Smooth muscle cell (in vitro differentiated cells): ENCODE measurements around the gene TBCK. TPM values are rescaled to one million over a fixed set of nuclear protein-coding genes. Genes with fewer than 3 reads are reported as not detected.
A peak's percentile ranks its signal among the peaks of the same experiment; 100 is the strongest.

Experiments used
- DNase-seq: peaks from one replicate; lab custom pipeline; 2025; ENCODE audit not compliant: unreplicated experiment; lab: John Stamatoyannopoulos, UW
- H2AFZ ChIP-seq: fragments of 200-600 bp; sonication (generic); 2 replicates; pipeline ENCODE4 v1.6.0; 2016; ENCODE audit warnings: antibody characterized with exemption, low read depth, mild to moderate bottlenecking
- H3F3A ChIP-seq: fragments of 200-600 bp; sonication (generic); 2 replicates; pipeline ENCODE4 v1.6.0; 2017; ENCODE audit warnings: antibody characterized with exemption, low read depth
- H3K27ac ChIP-seq: fragments of 200-600 bp; sonication (generic); 2 replicates; pipeline ENCODE4 v1.5.1; 2016; ENCODE audit warnings: low read depth, mild to moderate bottlenecking
- H3K27me3 ChIP-seq: fragments of 200-600 bp; sonication (generic); 2 replicates; pipeline ENCODE4 v1.6.1; 2016; ENCODE audit warnings: low read depth, mild to moderate bottlenecking
- H3K36me3 ChIP-seq: fragments of 200-600 bp; sonication (generic); 2 replicates; pipeline ENCODE4 v1.5.1; 2016; ENCODE audit warnings: low read depth
- H3K4me1 ChIP-seq: fragments of 200-600 bp; sonication (generic); 2 replicates; pipeline ENCODE4 v1.5.1; 2016; ENCODE audit warnings: low read depth
- H3K4me2 ChIP-seq: fragments of 200-600 bp; sonication (generic); 2 replicates; pipeline ENCODE4 v1.6.0; 2016; ENCODE audit warnings: mild to moderate bottlenecking
- H3K4me3 ChIP-seq: fragments of 200-600 bp; sonication (generic); 2 replicates; pipeline ENCODE4 v1.5.1; 2016; ENCODE audit warnings: mild to moderate bottlenecking
- H3K79me2 ChIP-seq: fragments of 200-600 bp; sonication (generic); 2 replicates; pipeline ENCODE4 v1.6.0; 2016; ENCODE audit warnings: low read depth, mild to moderate bottlenecking
- H3K9ac ChIP-seq: fragments of 200-600 bp; sonication (generic); 2 replicates; pipeline ENCODE4 v1.6.0; 2016; ENCODE audit warnings: low read depth
- H3K9me3 ChIP-seq: fragments of 200-600 bp; sonication (generic); replicated peaks from 2 replicates; pipeline ENCODE4 v1.5.1; 2016; ENCODE audit warnings: low read depth
- H4K20me1 ChIP-seq: fragments of 200-600 bp; sonication (generic); 2 replicates; pipeline ENCODE4 v1.6.0; 2016; ENCODE audit warnings: low read depth
- CTCF ChIP-seq: fragments of 200-600 bp; sonication (generic); IDR thresholded peaks from 2 replicates; pipeline ENCODE4 v1.5.1; 2017; ENCODE audit warnings: borderline replicate concordance, mild to moderate bottlenecking, antibody characterized with exemption; ENCODE audit not compliant: insufficient read depth, poor library complexity, severe bottlenecking
- WGBS: methylation state at CpG from one replicate; pipeline ENCODE4 v1.1.7; 2016; ENCODE audit warnings: low lambda C conversion rate; 5-methylcytosine and 5-hydroxymethylcytosine counted together
- polyA plus RNA-seq: library from polyadenylated mRNA; unstranded; fragments of >200 nt; fragmentation: Nextera tagmentation; extraction: Ambion mirVana; gene quantifications from 2 replicates; pipeline ENCODE4 v1.2.1, GENCODE V29; 2016
- total RNA-seq: library from RNA; depleted of rRNA; stranded (reverse); fragments of >200 nt; gene quantifications from 2 replicates; pipeline ENCODE4 v1.2.3, GENCODE V29; 2014

TBCK gene
- total and polyA plus RNA-seq, 2 experiments from 2014 or later = 10.0 to 28.1 TPM

GRCh38 chr4:106266201-106266600, 49.8 kb downstream of the TBCK start:
- no peaks in the 10 kb centered on the region for H4K20me1 ChIP-seq
- no peak overlapping the region for H2AFZ ChIP-seq
- H3K4me3 ChIP-seq = no peak overlapping the region
- H3K27me3 ChIP-seq = no peaks in the 10 kb centered on the region
- H3K4me1 ChIP-seq = peaks cover 7% of the 10 kb centered on the region
- H3K4me2 ChIP-seq = no peak overlapping the region
- H3K9me3 ChIP-seq = no peaks in the 10 kb centered on the region
- H3F3A ChIP-seq = no peaks in the 10 kb centered on the region
- no peak overlapping the region for H3K27ac ChIP-seq
- H3K79me2 ChIP-seq = no peaks in the 10 kb centered on the region
- H3K9ac ChIP-seq = no peak overlapping the region
- no peaks in the 10 kb centered on the region for H3K36me3 ChIP-seq
- no peak for DNase-seq
- peak; percentile 57 for TF ChIP-seq CTCF

GRCh38 chr4:106264331-106264728, 51.7 kb downstream of the TBCK start:
- no peak for DNase-seq
- peaks cover 7% of the 10 kb centered on the region for H3K4me1 ChIP-seq
- peak overlapping the region; percentile 46 for H3K4me2 ChIP-seq
- no peaks in the 10 kb centered on the region for H4K20me1 ChIP-seq
- no peaks in the 10 kb centered on the region for H3K79me2 ChIP-seq
- TF ChIP-seq CTCF = no peak
- no peaks in the 10 kb centered on the region for H3K36me3 ChIP-seq
- H3K27me3 ChIP-seq = no peaks in the 10 kb centered on the region
- no peaks in the 10 kb centered on the region for H3K9me3 ChIP-seq
- WGBS = 30% methylated on average over 4 of the region's 4 CpGs
- no peak overlapping the region for H3K9ac ChIP-seq
- H3F3A ChIP-seq = no peaks in the 10 kb centered on the region
- H3K27ac ChIP-seq = no peak overlapping the region
- no peak overlapping the region for H3K4me3 ChIP-seq
- no peak overlapping the region for H2AFZ ChIP-seq

- Histone ChIP-seq H3K4me2 (peak overlapping the region; percentile 46), H3K79me2 (no peaks in the 10 kb centered on the region), H2AFZ (no peak overlapping the region), H3K4me3 (no peak overlapping the region), H4K20me1 (no peaks in the 10 kb centered on the region), H3K9ac (no peak overlapping the region), H3F3A (no peaks in the 10 kb centered on the region), H3K27ac (no peak overlapping the region), H3K36me3 (no peaks in the 10 kb centered on the region), H3K4me1 (peaks cover 7% of the 10 kb centered on the region), H3K27me3 (no peaks in the 10 kb centered on the region), H3K9me3 (no peaks in the 10 kb centered on the region)
- TF ChIP-seq CTCF = no peak
- DNase-seq = no peak
- 94% methylated on average over 2 of the region's 2 CpGs for WGBS
Observed at GRCh38 chr4:106263594-106264330, 52.2 kb downstream of the TBCK start.

- no peaks in the 10 kb centered on the region for H3F3A ChIP-seq
- H4K20me1 ChIP-seq = no peaks in the 10 kb centered on the region
- H3K79me2 ChIP-seq = no peaks in the 10 kb centered on the region
- peaks cover 7% of the 10 kb centered on the region for H3K4me1 ChIP-seq
- no peaks in the 10 kb centered on the region for H3K9me3 ChIP-seq
- no peak for TF ChIP-seq CTCF
- 92% methylated on average over 2 of the region's 2 CpGs for WGBS
- no peak for DNase-seq
- no peaks in the 10 kb centered on the region for H3K36me3 ChIP-seq
- H3K4me3 ChIP-seq = no peak overlapping the region
- no peak overlapping the region for H3K27ac ChIP-seq
- H2AFZ ChIP-seq = no peak overlapping the region
- no peak overlapping the region for H3K4me2 ChIP-seq
- H3K27me3 ChIP-seq = no peaks in the 10 kb centered on the region
- no peak overlapping the region for H3K9ac ChIP-seq
Observed at GRCh38 chr4:106261980-106262379, 54.0 kb downstream of the TBCK start.
